Renal pelvis (tissue), 4 donors: ENCODE data around the gene KCNMA1. TPM values are rescaled to one million over a fixed set of nuclear protein-coding genes. Genes with fewer than 3 reads are reported as not detected.

Source experiments
- DNase-seq: peaks from one replicate; pipeline ENCODE4 v3.0.0-alpha.2; 2013
- polyA plus RNA-seq, 3 donors: library from polyadenylated mRNA; unstranded; fragments of 120-200 nt; gene quantifications; one replicate each; pipeline ENCODE4 v1.2.1, GENCODE V29; 2013; ENCODE audit not compliant: insufficient read length in 3 of 3

KCNMA1 gene
- polyA plus RNA-seq, 3 donors: 3.2 to 3.9 (median 3.4) TPM

DNA sequence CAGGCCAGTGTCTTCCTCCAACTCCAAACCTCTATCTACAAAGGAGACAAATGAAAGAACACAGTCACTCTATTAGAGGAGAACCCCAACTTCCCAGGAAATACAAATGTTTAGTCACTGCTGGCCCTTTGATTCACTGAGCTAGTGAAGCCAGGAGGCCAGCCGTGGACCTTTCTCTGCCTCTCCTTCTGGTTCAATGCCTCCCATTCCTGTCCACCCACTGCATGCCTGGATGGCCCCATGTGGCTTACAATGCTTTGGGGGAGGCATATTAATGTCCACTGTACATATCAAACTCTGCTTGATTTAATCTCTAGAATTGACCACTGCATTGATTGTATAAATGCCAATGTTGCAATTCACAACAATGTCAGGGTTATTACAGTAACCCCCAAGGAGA, 687.3 kb downstream of the KCNMA1 start:
- no peak for DNase-seq

DNA sequence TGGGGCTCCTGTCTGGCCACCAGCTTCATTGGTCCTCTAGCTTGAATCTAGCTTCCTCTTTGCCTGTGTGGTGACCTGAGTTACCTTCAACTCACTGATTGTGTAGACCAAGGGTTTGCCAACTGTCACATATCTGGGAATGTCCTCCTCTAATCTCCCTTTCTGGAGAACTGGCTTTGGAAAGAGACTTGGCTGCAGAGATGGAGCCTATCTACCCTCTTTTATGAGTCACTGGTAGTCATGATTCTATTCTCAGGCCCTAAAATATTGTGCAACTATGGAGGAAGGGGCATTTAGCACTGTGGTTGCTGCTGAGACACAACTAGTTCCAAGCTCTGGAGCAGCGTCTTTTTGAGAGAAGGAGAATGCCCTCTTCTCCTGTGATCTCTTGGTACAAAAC, 691.3 kb downstream of the KCNMA1 start:
- no peak for DNase-seq

- DNase-seq: no peak
These were observed 692.4 kb downstream of the KCNMA1 start for GRCh38 chr10:76945166-76945565.

DNA sequence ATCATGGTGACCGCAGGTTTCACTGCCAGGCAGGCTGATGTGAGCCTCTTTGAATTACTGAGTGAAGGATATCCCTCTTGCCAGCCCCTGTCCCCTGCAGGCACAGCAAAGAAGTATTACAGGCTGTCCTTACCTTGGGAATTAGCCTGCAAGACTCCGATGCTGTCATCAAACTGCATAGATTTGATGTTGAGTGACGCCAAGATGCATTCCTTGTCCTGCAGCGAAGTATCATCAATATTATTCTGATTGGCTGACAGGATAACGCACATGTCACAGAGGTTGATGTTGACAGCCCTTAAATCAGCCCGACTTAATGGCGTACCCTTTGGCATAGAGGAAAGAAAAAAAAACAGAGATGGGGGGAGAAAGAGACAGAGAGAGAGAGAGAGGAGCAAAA, 693.0 kb downstream of the KCNMA1 start:
- no peak for DNase-seq

GRCh38 chr10:76942628-76943416, 694.8 kb downstream of the KCNMA1 start:
- DNase-seq: no peak

- no peak for DNase-seq
These were observed 697.6 kb downstream of the KCNMA1 start for GRCh38 chr10:76939933-76940468.

- no peak for DNase-seq
These were observed 700.4 kb downstream of the KCNMA1 start for GRCh38 chr10:76937181-76937600.

GRCh38 chr10:76935941-76936613, 701.5 kb downstream of the KCNMA1 start:
- DNase-seq: no peak

GRCh38 chr10:76928565-76928964, 709.0 kb downstream of the KCNMA1 start:
- no peak for DNase-seq

- no peak for DNase-seq
These were observed 711.8 kb downstream of the KCNMA1 start for GRCh38 chr10:76925636-76926405.

- DNase-seq: no peak
These were observed 714.9 kb downstream of the KCNMA1 start for GRCh38 chr10:76922666-76923065.

DNA sequence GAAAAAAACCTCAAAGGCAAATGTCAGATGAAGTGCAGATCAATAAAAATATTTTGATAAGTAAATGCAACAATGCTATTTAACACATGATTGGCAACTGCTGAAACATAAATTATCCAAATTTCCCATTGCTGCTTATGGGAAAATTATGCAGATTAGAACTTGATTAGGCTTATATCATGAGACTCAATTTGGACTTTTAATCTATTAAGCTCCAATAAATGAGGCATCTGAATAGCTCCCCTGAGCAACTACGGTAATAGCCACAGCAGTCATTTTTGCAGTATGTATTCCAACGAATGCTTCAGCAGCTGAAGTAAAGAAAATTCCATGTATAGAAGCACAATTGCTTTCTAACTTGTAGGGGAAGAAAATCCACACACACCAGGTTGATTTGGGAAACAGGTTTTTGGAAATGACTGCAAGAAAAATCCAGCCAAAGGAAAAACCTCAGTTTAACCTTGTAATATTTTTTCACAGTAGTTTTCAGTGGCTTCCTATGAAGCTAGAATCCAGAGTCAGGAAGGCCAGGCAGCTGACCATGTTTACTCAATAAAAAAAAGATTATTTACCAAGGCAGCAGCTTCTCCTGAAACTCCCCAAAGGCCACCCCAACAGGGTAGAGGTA, 716.1 kb downstream of the KCNMA1 start:
- DNase-seq: no peak

GRCh38 chr10:76920581-76920980, 717.0 kb downstream of the KCNMA1 start:
- no peak for DNase-seq

- DNase-seq: no peak
These were observed 719.5 kb downstream of the KCNMA1 start for GRCh38 chr10:76918106-76918505.

DNA sequence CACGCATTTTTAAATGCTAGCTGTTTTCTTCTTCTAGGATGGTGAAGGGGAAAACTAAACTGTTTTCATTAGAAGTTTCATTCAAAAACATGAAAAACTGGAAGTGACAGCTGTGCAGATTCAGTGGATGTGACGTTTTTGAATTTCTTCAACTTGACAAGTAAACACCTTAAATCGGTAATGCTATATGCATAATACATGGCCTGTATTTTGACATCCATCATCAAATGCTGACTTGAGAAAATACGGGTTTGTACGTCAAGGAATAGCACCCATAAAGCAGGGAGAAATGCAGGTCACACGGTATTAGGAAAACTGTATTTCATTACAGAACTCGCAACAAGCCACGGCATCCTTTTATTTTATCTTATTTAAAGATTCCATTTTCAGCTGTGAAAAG, 720.5 kb downstream of the KCNMA1 start:
- DNase-seq: no peak

- no peak for DNase-seq
These were observed 721.1 kb downstream of the KCNMA1 start for GRCh38 chr10:76916536-76916935.

GRCh38 chr10:76915316-76915715, 722.3 kb downstream of the KCNMA1 start:
- no peak for DNase-seq

DNA sequence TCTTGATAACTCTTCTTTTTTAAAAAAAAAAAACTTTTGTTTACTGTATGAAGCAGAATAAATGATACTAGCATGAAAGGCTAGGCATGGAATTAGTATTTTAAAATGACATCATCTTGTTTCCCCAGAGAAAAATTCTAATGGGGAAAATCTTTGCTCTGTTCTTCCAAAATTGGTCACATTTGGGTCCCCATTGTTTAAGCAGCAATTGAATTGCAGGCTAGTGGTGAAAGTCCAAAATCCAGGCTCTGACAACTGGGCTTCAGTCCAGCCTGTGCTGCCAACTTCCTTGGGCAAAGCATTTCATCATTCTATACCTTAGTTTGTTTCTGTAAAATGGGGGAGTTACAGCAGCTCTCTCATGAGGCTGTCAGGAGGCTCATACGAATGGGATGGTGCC, 726.4 kb downstream of the KCNMA1 start:
- no peak for DNase-seq

DNA sequence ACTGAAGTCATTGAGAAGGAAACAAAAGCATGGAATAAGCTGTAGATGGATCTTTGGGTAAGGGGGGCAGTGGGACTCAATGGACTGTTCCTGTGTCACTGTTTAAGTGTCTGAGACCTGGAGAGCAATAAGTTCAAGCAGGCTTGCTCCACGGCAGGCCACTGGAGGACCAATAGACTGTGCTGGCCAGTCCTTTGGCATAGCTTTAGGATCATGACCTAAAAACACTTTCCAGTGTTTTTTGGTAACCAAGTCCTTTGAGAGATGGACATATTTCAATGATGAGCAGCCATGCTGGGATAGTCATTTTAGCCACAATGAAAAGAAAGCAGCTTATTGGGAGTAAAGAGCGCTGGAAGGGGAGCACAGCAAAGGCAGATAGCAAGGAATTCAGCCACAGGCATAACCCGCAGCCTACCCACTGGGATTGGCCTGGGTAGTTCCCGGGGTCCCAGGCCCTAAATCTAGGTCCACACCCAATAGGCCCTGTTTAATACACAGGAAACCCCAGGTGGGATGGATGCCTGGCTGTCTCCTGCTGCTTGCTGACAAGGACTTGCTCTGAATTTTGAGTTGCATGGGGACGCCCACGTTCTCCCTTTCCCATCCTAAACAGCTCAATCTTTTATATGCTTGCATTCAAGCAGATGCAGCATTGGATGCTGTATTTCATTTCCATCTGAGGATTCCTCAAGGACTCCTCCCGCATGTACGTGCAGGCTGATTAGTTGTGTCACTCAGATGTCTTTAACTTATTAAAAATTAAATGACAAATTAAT, 727.2 kb downstream of the KCNMA1 start:
- DNase-seq: no peak

DNA sequence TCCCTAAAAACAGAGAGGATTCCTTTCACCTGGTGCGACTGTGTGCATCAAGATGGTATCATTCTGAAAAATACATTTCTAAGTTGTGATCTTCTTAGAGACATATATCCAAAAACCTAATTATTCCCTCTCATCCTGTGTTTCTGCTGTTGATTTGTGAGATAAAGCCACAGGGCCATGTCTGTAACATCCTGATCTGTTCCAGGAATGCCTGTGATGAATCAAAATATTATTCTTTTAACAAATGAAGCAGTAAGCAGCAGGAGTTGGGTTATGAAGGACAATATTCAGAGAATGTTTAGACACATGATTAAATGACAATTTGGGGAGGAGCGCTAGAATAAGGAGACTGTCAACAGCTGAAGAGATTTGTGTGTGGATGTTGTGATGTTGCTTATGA, 731.4 kb downstream of the KCNMA1 start:
- DNase-seq: no peak

DNA sequence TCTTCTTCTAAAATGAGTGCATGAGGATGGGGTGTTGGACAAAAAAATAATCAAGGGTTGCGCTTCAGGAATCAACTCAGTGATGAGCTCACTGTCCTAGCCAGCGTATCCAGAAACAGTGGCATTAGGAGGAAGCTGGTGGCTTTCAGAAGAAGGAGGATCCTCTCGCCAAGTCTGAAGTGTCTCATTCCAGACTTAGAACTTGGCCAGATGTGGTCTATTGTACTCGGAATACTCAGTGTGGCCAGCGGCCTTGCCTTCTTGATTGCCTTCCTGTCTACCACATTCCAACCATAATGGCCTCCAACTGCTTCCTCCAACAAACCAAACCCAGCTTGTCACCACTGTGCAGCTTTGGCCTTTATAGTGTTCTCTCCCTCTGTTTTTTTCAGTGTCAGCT, 732.4 kb downstream of the KCNMA1 start:
- no peak for DNase-seq
